ENCODE data around the gene ISCA2.

The ISCA2 gene

GRCh38 chr14:74542056-74542685, 48.6 kb downstream of the ISCA2 start:
- Histone ChIP-seq H3K27me3 (ENCODE audit: insufficient read depth, low read length, poor library complexity, severe bottlenecking) (no peaks in the 10 kb centered on the region), H3F3A (ENCODE audit: low read depth) (no peaks in the 10 kb centered on the region), H3K9ac (ENCODE audit: low read depth, low read length, poor library complexity, severe bottlenecking) (no peak overlapping the region), H3K36me3 (ENCODE audit: insufficient read depth, low read length) (no peaks in the 10 kb centered on the region), H4K20me1 (ENCODE audit: insufficient read depth, low read length, poor library complexity, severe bottlenecking) (no peaks in the 10 kb centered on the region), H3K9me3 (ENCODE audit: insufficient read depth, low read depth, low read length) (no peaks in the 10 kb centered on the region), H2AFZ (ENCODE audit: low read length) (no peak overlapping the region), H3K4me3 (ENCODE audit: low read length, poor library complexity, severe bottlenecking) (no peak overlapping the region), H3K79me2 (ENCODE audit: insufficient read depth, low read length) (no peaks in the 10 kb centered on the region), H3K4me2 (ENCODE audit: low read depth, low read length, poor library complexity, severe bottlenecking) (no peak overlapping the region), H3K4me1 (ENCODE audit: insufficient read depth, low read length, poor library complexity, severe bottlenecking) (no peaks in the 10 kb centered on the region), H3K9me2 (replicated peaks; ENCODE audit: low read depth, low read length) (no peaks in the 10 kb centered on the region)
- TF ChIP-seq CTCF (conservative IDR thresholded peaks at IDR 0.05; ENCODE audit: low read length) (no peak), EZH2phosphoT487 (IDR thresholded peaks at IDR 0.05; ENCODE audit: borderline replicate concordance) (no peak)

DNA sequence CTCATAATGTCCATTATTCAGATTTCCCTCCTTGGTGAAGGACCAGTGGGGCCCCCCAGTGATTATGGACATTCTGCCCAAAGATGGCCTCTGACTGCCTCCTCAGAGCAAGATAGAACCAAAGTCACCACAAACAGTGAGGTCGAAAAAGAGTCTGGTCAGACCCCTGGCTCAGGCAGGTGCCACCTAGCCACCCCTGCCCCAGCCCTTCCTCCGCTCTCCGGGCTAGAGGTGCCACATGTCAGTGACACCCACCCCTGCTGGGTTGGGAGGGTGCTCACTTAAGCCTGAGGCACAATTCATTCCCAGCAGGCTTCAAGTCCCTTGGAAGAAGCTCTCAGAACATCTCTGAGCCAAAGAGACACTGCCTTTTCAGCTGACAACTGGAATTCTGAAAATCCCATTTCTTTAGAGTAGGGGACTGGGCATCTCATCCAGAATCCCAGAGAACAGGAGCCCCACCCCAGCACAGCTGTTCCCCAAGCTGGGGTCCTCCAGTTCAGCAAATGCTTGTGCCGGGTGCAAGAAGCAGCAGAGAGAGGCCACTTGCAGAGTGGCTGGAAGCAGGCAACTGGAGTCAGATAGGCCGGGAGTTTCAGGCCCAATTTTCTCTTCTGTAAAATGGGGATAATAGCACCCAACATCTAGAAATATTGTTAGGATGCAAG, 50.3 kb downstream of the ISCA2 start:
- H2AFZ ChIP-seq (ENCODE audit: low read length): no peak overlapping the region

DNA sequence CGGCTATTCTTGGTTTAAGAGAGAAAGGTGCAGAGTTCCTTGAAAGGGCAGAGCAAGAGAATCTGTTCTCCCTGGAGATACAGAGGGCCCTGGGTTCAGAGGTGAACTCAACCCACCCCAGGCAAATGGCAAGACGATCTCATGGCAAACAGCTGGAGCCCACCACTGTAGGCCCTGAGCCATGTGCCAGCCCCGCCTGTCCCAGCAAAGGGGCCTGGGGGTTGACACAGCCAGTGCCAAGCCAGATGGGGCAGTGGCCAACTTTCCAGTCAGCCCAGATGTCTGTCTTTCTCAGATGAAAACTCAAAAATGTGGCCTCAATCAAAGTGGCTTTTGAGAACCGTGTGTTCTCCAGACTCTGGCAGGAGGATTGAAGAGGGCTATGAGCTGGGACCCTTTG, 51.8 kb downstream of the ISCA2 start:
- Histone ChIP-seq H2AFZ (ENCODE audit: low read length) (no peak overlapping the region), H3K4me2 (ENCODE audit: low read depth, low read length, poor library complexity, severe bottlenecking) (no peak overlapping the region), H4K20me1 (ENCODE audit: insufficient read depth, low read length, poor library complexity, severe bottlenecking) (no peaks in the 10 kb centered on the region), H3K4me3 (ENCODE audit: low read length, poor library complexity, severe bottlenecking) (no peak overlapping the region), H3K27me3 (ENCODE audit: insufficient read depth, low read length, poor library complexity, severe bottlenecking) (no peaks in the 10 kb centered on the region), H3K9ac (ENCODE audit: low read depth, low read length, poor library complexity, severe bottlenecking) (no peak overlapping the region), H3K4me1 (ENCODE audit: insufficient read depth, low read length, poor library complexity, severe bottlenecking) (no peaks in the 10 kb centered on the region), H3K9me2 (replicated peaks; ENCODE audit: low read depth, low read length) (no peaks in the 10 kb centered on the region), H3K9me3 (ENCODE audit: insufficient read depth, low read depth, low read length) (no peaks in the 10 kb centered on the region), H3K79me2 (ENCODE audit: insufficient read depth, low read length) (no peaks in the 10 kb centered on the region), H3F3A (ENCODE audit: low read depth) (no peaks in the 10 kb centered on the region), H3K36me3 (ENCODE audit: insufficient read depth, low read length) (no peaks in the 10 kb centered on the region)
- no peak for TF ChIP-seq EZH2phosphoT487 (IDR thresholded peaks at IDR 0.05; ENCODE audit: borderline replicate concordance)
- TF ChIP-seq CTCF (conservative IDR thresholded peaks at IDR 0.05; ENCODE audit: low read length): no peak

More for the DNA sequence above, 50.3 kb downstream of the ISCA2 start:
- Histone ChIP-seq H4K20me1 (ENCODE audit: insufficient read depth, low read length, poor library complexity, severe bottlenecking) (no peaks in the 10 kb centered on the region), H3K9ac (ENCODE audit: low read depth, low read length, poor library complexity, severe bottlenecking) (no peak overlapping the region), H3K36me3 (ENCODE audit: insufficient read depth, low read length) (no peaks in the 10 kb centered on the region), H3K4me1 (ENCODE audit: insufficient read depth, low read length, poor library complexity, severe bottlenecking) (no peaks in the 10 kb centered on the region), H3K4me2 (ENCODE audit: low read depth, low read length, poor library complexity, severe bottlenecking) (no peak overlapping the region), H3K79me2 (ENCODE audit: insufficient read depth, low read length) (no peaks in the 10 kb centered on the region), H3K9me3 (ENCODE audit: insufficient read depth, low read depth, low read length) (no peaks in the 10 kb centered on the region), H3K4me3 (ENCODE audit: low read length, poor library complexity, severe bottlenecking) (no peak overlapping the region), H3K27me3 (ENCODE audit: insufficient read depth, low read length, poor library complexity, severe bottlenecking) (no peaks in the 10 kb centered on the region), H3K9me2 (replicated peaks; ENCODE audit: low read depth, low read length) (no peaks in the 10 kb centered on the region), H3F3A (ENCODE audit: low read depth) (no peaks in the 10 kb centered on the region)
- TF ChIP-seq EZH2phosphoT487 (IDR thresholded peaks at IDR 0.05; ENCODE audit: borderline replicate concordance) (no peak), CTCF (conservative IDR thresholded peaks at IDR 0.05; ENCODE audit: low read length) (no peak)

All from Loucy (cell line).